ENCODE results near the gene TRERF1.
"Not testable (repeated sequence)": the region's sequence is repeated elsewhere in the genome, so short reads cannot be mapped to it uniquely, and the experiment has no call there.

Gene TRERF1

GRCh38 chr6:42334870-42335269, 116.9 kb downstream of the TRERF1 start:
- no peak for DNase-seq (ENCODE audit: low read depth)
- TF ChIP-seq CTCF (IDR thresholded peaks at IDR 0.05; ENCODE audit: low read depth, low read length, missing control alignments), result no peak
- in situ Hi-C loops (cut with HindIII; ENCODE audit: low sequenced_read_pairs), result no loop called here
- H3K4me3 ChIP-seq (ENCODE audit: low read depth, low read length), result no peak overlapping the region

- DNase-seq (ENCODE audit: low read depth), result no peak
- no peak for TF ChIP-seq CTCF (IDR thresholded peaks at IDR 0.05; ENCODE audit: low read depth, low read length, missing control alignments)
- in situ Hi-C loops (cut with HindIII; ENCODE audit: low sequenced_read_pairs), result no loop called here
- no peak overlapping the region for H3K4me3 ChIP-seq (ENCODE audit: low read depth, low read length)
Observed at GRCh38 chr6:42333612-42334011, 118.1 kb downstream of the TRERF1 start.

GRCh38 chr6:42332916-42333315, 118.8 kb downstream of the TRERF1 start:
- in situ Hi-C loops (cut with HindIII; ENCODE audit: low sequenced_read_pairs), result no loop called here
- no peak for DNase-seq (ENCODE audit: low read depth)
- no peak for TF ChIP-seq CTCF (IDR thresholded peaks at IDR 0.05; ENCODE audit: low read depth, low read length, missing control alignments)
- no peak overlapping the region for H3K4me3 ChIP-seq (ENCODE audit: low read depth, low read length)

- TF ChIP-seq CTCF (IDR thresholded peaks at IDR 0.05; ENCODE audit: low read depth, low read length, missing control alignments), result no peak
- in situ Hi-C loops (cut with HindIII; ENCODE audit: low sequenced_read_pairs), result no loop called here
- DNase-seq (ENCODE audit: low read depth), result no peak
- no peak overlapping the region for H3K4me3 ChIP-seq (ENCODE audit: low read depth, low read length)
Observed at GRCh38 chr6:42331019-42331418, 120.7 kb downstream of the TRERF1 start.

- no peak for TF ChIP-seq CTCF (IDR thresholded peaks at IDR 0.05; ENCODE audit: low read depth, low read length, missing control alignments)
- no peak for DNase-seq (ENCODE audit: low read depth)
- H3K4me3 ChIP-seq (ENCODE audit: low read depth, low read length), result no peak overlapping the region
Observed at GRCh38 chr6:42326248-42326647, 125.5 kb downstream of the TRERF1 start.

GRCh38 chr6:42324656-42325324, 126.9 kb downstream of the TRERF1 start:
- H3K4me3 ChIP-seq (ENCODE audit: low read depth, low read length); in situ Hi-C loops (cut with HindIII; ENCODE audit: low sequenced_read_pairs); DNase-seq (ENCODE audit: low read depth): not testable (repeated sequence)

More at GRCh38 chr6:42326248-42326647, 125.5 kb downstream of the TRERF1 start:
- in situ Hi-C loops (cut with HindIII; ENCODE audit: low sequenced_read_pairs), result no loop called here

- in situ Hi-C loops (cut with HindIII; ENCODE audit: low sequenced_read_pairs), result no loop called here
Observed at GRCh38 chr6:42322676-42323075, 129.1 kb downstream of the TRERF1 start.

More at GRCh38 chr6:42322676-42323075, 129.1 kb downstream of the TRERF1 start:
- no peak for TF ChIP-seq CTCF (IDR thresholded peaks at IDR 0.05; ENCODE audit: low read depth, low read length, missing control alignments)
- H3K4me3 ChIP-seq (ENCODE audit: low read depth, low read length), result no peak overlapping the region
- no peak for DNase-seq (ENCODE audit: low read depth)
